ENCODE data around the gene ZCCHC7. TPM values are rescaled to one million over a fixed set of nuclear protein-coding genes. Genes with fewer than 3 reads are reported as not detected.
"Not testable (repeated sequence)": the region's sequence is repeated elsewhere in the genome, so short reads cannot be mapped to it uniquely, and the experiment has no call there.

Gene ZCCHC7
- total RNA-seq, 2 experiments from 2014 or later = 22.3 to 24.5 TPM

GRCh38 chr9:37198831-37199230 is 78.5 kb downstream of the ZCCHC7 start:
- Mint-ChIP-seq H3K9me3 (ENCODE audit: insufficient read depth) (peaks cover 1% of the 10 kb centered on the region), H3K4me3 (no peak overlapping the region), H3K27ac (no peak overlapping the region), H3K36me3 (ENCODE audit: low read depth) (peaks cover 38% of the 10 kb centered on the region), H3K4me1 (ENCODE audit: low read depth) (peaks cover 44% of the 10 kb centered on the region), H3K27me3 (ENCODE audit: low read depth) (no peaks in the 10 kb centered on the region)
- ChIA-PET CTCF (interaction anchor here (1.1 kb wide), 1 partner anchor 13 kb away, joined by 3 read pairs; no protein-coding TSS in a partner anchor), POLR2A (no interaction called here)
- ATAC-seq (no peak), DNase-seq (no peak)

DNA sequence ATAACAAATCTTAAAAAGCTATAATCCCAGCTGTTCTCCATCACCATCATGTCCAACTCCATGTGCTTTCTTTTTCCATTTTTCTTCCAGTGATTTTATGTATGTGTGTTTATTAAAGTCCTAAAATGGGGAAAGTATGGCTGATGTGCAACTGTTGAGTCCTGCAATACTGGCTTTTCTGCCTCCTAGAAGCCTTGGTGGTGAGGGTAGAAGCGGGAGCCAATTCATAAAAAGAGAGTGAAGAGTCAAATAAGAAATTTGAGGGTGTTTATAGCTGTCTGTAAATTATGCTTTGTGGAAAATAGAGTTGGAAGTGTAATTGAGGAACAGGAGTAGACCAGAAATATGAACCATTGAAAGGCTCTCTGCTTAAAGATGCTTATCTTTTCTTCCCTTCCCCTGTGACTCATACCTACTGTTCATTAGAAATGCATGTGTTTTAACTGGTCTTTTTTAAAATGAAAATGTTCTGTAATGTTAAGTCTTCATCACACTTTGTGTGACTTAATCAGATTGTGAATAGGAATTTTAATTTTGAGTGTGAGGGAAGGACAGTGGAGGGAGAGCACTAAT is 80.1 kb downstream of the ZCCHC7 start:
- peaks cover 42% of the 10 kb centered on the region for H3K4me1 Mint-ChIP-seq (ENCODE audit: low read depth)
- DNase-seq (no peak), ATAC-seq (no peak)
- no peak overlapping the region for H3K4me3 Mint-ChIP-seq
- H3K27me3 Mint-ChIP-seq (ENCODE audit: low read depth) = no peaks in the 10 kb centered on the region
- H3K36me3 Mint-ChIP-seq (ENCODE audit: low read depth) = peaks cover 46% of the 10 kb centered on the region
- POLR2A ChIA-PET = no interaction called here
- peaks cover 7% of the 10 kb centered on the region for H3K9me3 Mint-ChIP-seq (ENCODE audit: insufficient read depth)
- CTCF ChIA-PET = interaction anchor here (0.8 to 1.4 kb wide), 3 partner anchors 9 to 328 kb away, joined by 3 to 4 read pairs (median 3); no protein-coding TSS in a partner anchor
- peak overlapping the region; percentile 22 for H3K27ac Mint-ChIP-seq

GRCh38 chr9:37201581-37201980 is 81.2 kb downstream of the ZCCHC7 start:
- no peak overlapping the region for H3K4me3 Mint-ChIP-seq
- ChIA-PET POLR2A (interaction anchor here (1.0 kb wide), 1 partner anchor 80 kb away, joined by 3 read pairs; no protein-coding TSS in a partner anchor), CTCF (interaction anchor here (0.8 to 1.4 kb wide), 4 partner anchors 10 to 329 kb away, joined by 3 to 4 read pairs (median 3); no protein-coding TSS in a partner anchor)
- no peak overlapping the region for H3K27ac Mint-ChIP-seq
- peaks cover 48% of the 10 kb centered on the region for H3K36me3 Mint-ChIP-seq (ENCODE audit: low read depth)
- peaks cover 7% of the 10 kb centered on the region for H3K9me3 Mint-ChIP-seq (ENCODE audit: insufficient read depth)
- peaks cover 43% of the 10 kb centered on the region for H3K4me1 Mint-ChIP-seq (ENCODE audit: low read depth)
- DNase-seq = no peak
- no peak for ATAC-seq
- H3K27me3 Mint-ChIP-seq (ENCODE audit: low read depth) = no peaks in the 10 kb centered on the region

DNA sequence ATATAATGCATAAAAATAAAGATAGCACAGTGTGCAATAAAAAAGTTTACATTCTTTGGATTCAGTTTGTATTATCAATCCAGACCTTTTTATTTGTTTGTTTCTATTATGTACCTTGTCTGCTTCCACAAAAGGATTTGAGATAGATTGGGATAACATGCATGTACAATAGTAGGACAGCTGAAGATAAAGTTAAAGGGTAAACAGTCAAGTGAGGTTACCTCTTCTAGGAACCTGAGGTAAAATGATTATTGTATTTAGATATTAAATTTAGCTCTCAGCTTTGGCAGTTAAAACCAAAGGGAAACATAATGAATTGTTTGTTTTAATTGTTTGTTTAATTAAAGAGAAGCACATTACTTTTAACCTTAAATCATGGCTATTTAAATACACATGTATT is 81.7 kb downstream of the ZCCHC7 start:
- no peak overlapping the region for H3K27ac Mint-ChIP-seq
- H3K9me3 Mint-ChIP-seq (ENCODE audit: insufficient read depth) = peaks cover 7% of the 10 kb centered on the region
- ATAC-seq (no peak), DNase-seq (no peak)
- ChIA-PET POLR2A (interaction anchor here (1.0 kb wide), 1 partner anchor 81 kb away, joined by 3 read pairs; no protein-coding TSS in a partner anchor), CTCF (interaction anchor here (0.8 to 0.9 kb wide), 2 partner anchors 10 to 37 kb away, joined by 3 read pairs; no protein-coding TSS in a partner anchor)
- peaks cover 43% of the 10 kb centered on the region for H3K4me1 Mint-ChIP-seq (ENCODE audit: low read depth)
- H3K4me3 Mint-ChIP-seq = no peak overlapping the region
- H3K27me3 Mint-ChIP-seq (ENCODE audit: low read depth) = no peaks in the 10 kb centered on the region
- H3K36me3 Mint-ChIP-seq (ENCODE audit: low read depth) = peaks cover 53% of the 10 kb centered on the region

- POLR2A ChIA-PET; H3K9me3 Mint-ChIP-seq (ENCODE audit: insufficient read depth); ATAC-seq; CTCF ChIA-PET; DNase-seq; H3K27ac Mint-ChIP-seq; H3K27me3 Mint-ChIP-seq (ENCODE audit: low read depth); H3K4me3 Mint-ChIP-seq: not testable (repeated sequence)
- Mint-ChIP-seq H3K4me1 (ENCODE audit: low read depth) (peaks cover 30% of the 10 kb centered on the region), H3K36me3 (ENCODE audit: low read depth) (peaks cover 58% of the 10 kb centered on the region)
Observed at GRCh38 chr9:37203456-37203855, 83.1 kb downstream of the ZCCHC7 start.

DNA sequence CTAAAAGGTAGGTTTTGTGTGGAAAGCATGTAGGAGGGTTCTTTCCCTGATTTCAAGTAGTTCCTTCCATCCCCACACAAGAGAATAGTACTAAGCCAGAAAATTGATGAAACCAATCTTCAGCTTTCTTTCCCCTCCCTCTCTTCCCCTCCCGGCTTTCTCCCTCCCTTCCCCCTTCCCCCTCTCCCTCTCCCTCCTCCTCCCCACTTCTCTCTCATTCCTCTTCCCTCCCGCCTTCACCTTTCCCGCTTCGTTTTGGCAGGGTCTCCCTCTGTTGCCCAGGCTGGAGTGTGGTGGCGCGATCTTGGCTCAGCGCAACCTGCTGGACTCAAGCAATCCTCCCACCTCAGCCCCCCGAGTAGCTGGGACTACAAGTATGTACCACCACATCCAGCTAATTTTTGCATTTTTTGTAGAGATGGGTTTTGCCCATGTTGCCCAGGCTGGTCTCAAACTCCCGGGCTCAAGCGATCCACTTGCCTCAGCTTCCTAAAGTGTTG is 85.8 kb downstream of the ZCCHC7 start:
- DNase-seq = no peak
- Mint-ChIP-seq H3K4me3 (no peak overlapping the region), H3K27me3 (ENCODE audit: low read depth) (no peaks in the 10 kb centered on the region), H3K4me1 (ENCODE audit: low read depth) (peaks cover 28% of the 10 kb centered on the region), H3K36me3 (ENCODE audit: low read depth) (peaks cover 53% of the 10 kb centered on the region), H3K9me3 (ENCODE audit: insufficient read depth) (peaks cover 7% of the 10 kb centered on the region), H3K27ac (no peak overlapping the region)
- CTCF ChIA-PET = no interaction called here
- ATAC-seq = no peak
- POLR2A ChIA-PET = no interaction called here

DNA sequence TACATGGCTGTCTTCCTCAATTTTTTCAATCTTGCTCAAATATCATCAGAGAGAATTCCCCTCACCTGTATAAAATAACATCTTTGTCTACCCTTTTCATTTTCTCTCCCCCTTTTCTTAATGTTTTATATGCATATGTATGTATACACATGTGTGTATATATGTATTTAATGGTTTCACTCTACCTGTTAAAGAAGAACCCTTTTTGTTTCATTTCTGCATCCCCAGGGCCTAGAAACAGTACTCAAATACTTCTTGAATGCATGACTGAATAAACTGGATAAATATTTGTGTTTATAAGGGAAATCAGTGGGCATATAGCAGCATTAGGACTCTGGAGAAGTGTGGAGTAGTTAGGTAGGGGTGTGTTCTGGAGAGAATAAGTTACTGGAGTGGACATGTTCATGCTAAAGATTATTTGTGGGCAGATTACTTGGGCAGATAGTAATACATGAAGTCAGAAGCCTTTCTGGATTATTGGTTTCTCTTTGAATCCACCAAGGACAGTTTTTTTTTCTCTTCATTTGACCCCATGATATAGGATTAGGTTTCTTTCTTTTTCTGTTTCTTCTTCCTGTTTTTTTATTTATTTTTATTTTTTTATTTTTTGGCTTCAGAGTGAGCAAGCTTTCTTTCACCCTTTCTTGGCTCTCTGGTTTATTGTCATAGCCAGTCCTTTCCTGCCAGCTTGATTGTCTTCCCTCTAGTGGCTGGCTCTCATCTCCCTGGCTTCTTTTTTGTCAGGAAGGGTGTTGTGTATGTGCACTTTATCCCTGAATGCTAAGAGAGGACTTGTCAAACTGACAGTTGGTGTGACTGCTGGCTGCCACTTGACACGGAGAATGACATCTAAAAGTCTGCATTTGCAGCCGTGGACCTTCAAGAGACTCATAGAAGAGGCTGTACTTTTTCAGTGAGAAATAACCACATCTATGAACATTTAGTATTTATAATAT is 89.3 kb downstream of the ZCCHC7 start:
- DNase-seq (no peak), ATAC-seq (no peak)
- CTCF ChIA-PET = no interaction called here
- Mint-ChIP-seq H3K4me1 (ENCODE audit: low read depth) (peaks cover 27% of the 10 kb centered on the region), H3K27ac (no peak overlapping the region), H3K9me3 (ENCODE audit: insufficient read depth) (no peaks in the 10 kb centered on the region), H3K27me3 (ENCODE audit: low read depth) (no peaks in the 10 kb centered on the region), H3K36me3 (ENCODE audit: low read depth) (peaks cover 31% of the 10 kb centered on the region), H3K4me3 (no peak overlapping the region)
- POLR2A ChIA-PET = no interaction called here

DNA sequence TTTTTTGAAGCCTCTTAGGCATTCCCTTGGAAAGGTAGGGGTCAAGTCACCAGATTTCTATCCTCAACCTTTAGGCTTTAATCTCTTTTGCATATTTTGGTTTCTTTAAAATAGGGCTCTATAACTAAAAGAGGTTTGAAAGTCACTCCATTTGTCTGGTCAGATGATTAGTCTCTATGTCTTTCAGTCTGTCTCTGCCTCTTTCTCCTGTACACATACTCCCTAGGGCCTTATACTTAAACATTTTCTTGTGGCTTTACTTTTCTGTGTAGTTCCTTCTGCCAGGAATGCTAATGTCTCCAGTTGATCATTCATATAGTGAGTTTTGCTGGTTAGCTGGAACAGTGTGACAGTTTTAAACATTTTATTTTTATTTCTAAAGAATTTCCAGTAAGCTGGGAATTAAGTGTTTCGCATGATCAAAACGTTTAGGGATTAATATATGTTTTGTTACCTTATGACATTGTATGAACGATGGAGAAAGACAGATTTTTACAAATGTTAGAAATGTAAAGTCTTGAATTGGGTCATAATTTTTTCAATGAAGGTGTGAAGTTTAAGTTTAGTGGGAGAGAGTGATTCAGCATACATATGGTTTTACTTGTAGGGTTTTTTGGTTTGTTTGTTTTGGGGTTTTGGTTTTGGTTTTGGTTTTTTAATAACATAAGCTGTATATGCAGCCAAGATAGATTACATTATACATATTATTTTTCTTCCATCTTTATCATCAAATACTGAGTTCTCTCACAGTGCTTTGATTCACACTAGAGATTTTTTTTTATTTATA is 90.6 kb downstream of the ZCCHC7 start:
- POLR2A ChIA-PET = interaction anchor here (0.6 kb wide), 1 partner anchor 91 kb away, joined by 3 read pairs; the partner anchor contains the start of gene ZCCHC7
- peaks cover 25% of the 10 kb centered on the region for H3K36me3 Mint-ChIP-seq (ENCODE audit: low read depth)
- no peak overlapping the region for H3K27ac Mint-ChIP-seq
- no peak overlapping the region for H3K4me3 Mint-ChIP-seq
- DNase-seq (no peak), ATAC-seq (peak; percentile 19)
- CTCF ChIA-PET = interaction anchor here (0.8 to 0.9 kb wide), 2 partner anchors 9 to 88 kb away, joined by 3 read pairs; no protein-coding TSS in a partner anchor
- peaks cover 27% of the 10 kb centered on the region for H3K4me1 Mint-ChIP-seq (ENCODE audit: low read depth)
- no peaks in the 10 kb centered on the region for H3K27me3 Mint-ChIP-seq (ENCODE audit: low read depth)
- no peaks in the 10 kb centered on the region for H3K9me3 Mint-ChIP-seq (ENCODE audit: insufficient read depth)

DNA sequence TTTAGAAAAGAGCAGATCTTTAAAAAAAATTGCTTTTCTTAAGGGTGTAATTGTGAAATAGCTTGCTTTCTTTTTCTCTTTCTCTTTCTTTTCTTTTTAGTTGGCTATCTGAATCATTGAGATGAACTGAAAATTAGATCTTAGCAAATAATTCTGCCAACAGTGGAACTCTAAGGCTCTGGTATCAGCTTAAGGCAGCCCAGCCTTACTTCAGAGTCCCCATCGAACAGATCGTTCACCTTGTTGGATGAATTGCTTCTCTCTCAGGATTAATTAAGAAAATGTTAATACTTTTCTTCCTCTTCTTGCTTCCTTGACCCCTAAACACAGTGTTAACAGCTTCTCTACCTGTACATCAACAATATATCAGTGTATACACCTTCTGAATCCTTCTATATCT is 92.1 kb downstream of the ZCCHC7 start:
- H3K36me3 Mint-ChIP-seq (ENCODE audit: low read depth) = peaks cover 15% of the 10 kb centered on the region
- no peaks in the 10 kb centered on the region for H3K27me3 Mint-ChIP-seq (ENCODE audit: low read depth)
- ChIA-PET POLR2A (no interaction called here), CTCF (interaction anchor here (1.2 to 1.4 kb wide), 2 partner anchors 62 to 98 kb away, joined by 3 to 5 read pairs; no protein-coding TSS in a partner anchor)
- H3K4me3 Mint-ChIP-seq = no peak overlapping the region
- no peaks in the 10 kb centered on the region for H3K9me3 Mint-ChIP-seq (ENCODE audit: insufficient read depth)
- peaks cover 24% of the 10 kb centered on the region for H3K4me1 Mint-ChIP-seq (ENCODE audit: low read depth)
- DNase-seq (no peak), ATAC-seq (no peak)
- no peak overlapping the region for H3K27ac Mint-ChIP-seq

DNA sequence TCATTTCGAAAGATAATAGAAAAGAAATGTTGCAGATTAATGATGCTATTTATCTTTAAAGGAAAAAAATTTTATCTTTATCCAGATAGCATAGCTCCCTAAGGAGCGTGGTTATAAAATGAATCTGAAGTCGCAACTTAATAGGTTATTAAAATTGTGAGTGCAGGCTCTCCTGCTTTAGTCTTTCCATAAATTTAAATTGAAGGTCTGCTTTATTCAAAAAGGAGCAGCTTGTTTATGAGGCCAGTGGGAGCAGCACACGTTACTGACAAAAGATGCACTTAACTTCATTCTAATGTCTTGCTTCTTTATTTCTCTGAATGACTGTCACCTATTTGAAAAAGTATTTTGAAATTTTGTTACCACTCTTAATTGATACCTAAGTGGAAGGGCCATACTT is 95.0 kb downstream of the ZCCHC7 start:
- Mint-ChIP-seq H3K27me3 (ENCODE audit: low read depth) (no peaks in the 10 kb centered on the region), H3K4me3 (no peak overlapping the region), H3K4me1 (ENCODE audit: low read depth) (peaks cover 13% of the 10 kb centered on the region), H3K27ac (no peak overlapping the region), H3K9me3 (ENCODE audit: insufficient read depth) (no peaks in the 10 kb centered on the region), H3K36me3 (ENCODE audit: low read depth) (peaks cover 9% of the 10 kb centered on the region)
- ChIA-PET POLR2A (interaction anchor here (0.7 kb wide), 1 partner anchor 135 kb away, joined by 3 read pairs; no protein-coding TSS in a partner anchor), CTCF (no interaction called here)
- no peak for DNase-seq
- ATAC-seq = no peak

GRCh38 chr9:37215830-37216229 is 95.5 kb downstream of the ZCCHC7 start:
- no peak overlapping the region for H3K27ac Mint-ChIP-seq
- H3K27me3 Mint-ChIP-seq (ENCODE audit: low read depth) = no peaks in the 10 kb centered on the region
- POLR2A ChIA-PET = no interaction called here
- H3K36me3 Mint-ChIP-seq (ENCODE audit: low read depth) = peaks cover 9% of the 10 kb centered on the region
- DNase-seq (no peak), ATAC-seq (no peak)
- H3K9me3 Mint-ChIP-seq (ENCODE audit: insufficient read depth) = no peaks in the 10 kb centered on the region
- no peak overlapping the region for H3K4me3 Mint-ChIP-seq
- CTCF ChIA-PET = no interaction called here
- H3K4me1 Mint-ChIP-seq (ENCODE audit: low read depth) = peaks cover 8% of the 10 kb centered on the region
